Ovary (tissue), 9 donors: Measurements from ENCODE around the gene SKP2. TPM values are rescaled to one million over a fixed set of nuclear protein-coding genes. Genes with fewer than 3 reads are reported as not detected.

Experiments used
- DNase-seq, 5 donors: peaks; one replicate each; pipeline ENCODE4 v3.0.0-alpha.2; 2019 to 2020
- H3K27ac ChIP-seq, 2 donors: fragments of 200-600 bp; one replicate each; pipeline versions ENCODE4 v1.5.1 to v1.8.0; 2019 to 2022
- H3K27me3 ChIP-seq: fragments of 200-600 bp; one replicate; pipeline ENCODE4 v1.8.0; 2022
- H3K36me3 ChIP-seq: fragments of 200-600 bp; sonication (generic); one replicate; pipeline ENCODE4 v1.5.1; 2019
- H3K4me1 ChIP-seq: one replicate; pipeline ENCODE4 v1.8.1; 2013; ENCODE audit warnings: mild to moderate bottlenecking, moderate library complexity; ENCODE audit not compliant: insufficient read depth
- H3K4me3 ChIP-seq: fragments of 200-600 bp; sonication (generic); one replicate; pipeline ENCODE4 v1.5.1; 2017
- H3K9me3 ChIP-seq, 2 donors: fragments of 200-600 bp in 1 of 2; sonication (generic) in 1 of 2; one replicate each; pipeline versions ENCODE4 v1.5.1 to v1.8.1; 2013 to 2019; ENCODE audit warnings: mild to moderate bottlenecking in 1 of 2, moderate library complexity in 1 of 2
- CTCF ChIP-seq, 3 donors: fragments of 450-650 bp in 2 of 3; fragments of 200-600 bp in 1 of 3; IDR thresholded peaks; one replicate each; pipeline versions ENCODE4 v1.5.1 to v1.8.0; 2016 to 2022; ENCODE audit warnings: antibody characterized with exemption in 3 of 3, mild to moderate bottlenecking in 1 of 3
- EP300 ChIP-seq: sonication (generic); formaldehyde crosslinking; IDR thresholded peaks from one replicate; pipeline ENCODE4 v1.6.1; 2017; ENCODE audit warnings: antibody characterized with exemption
- POLR2A ChIP-seq: fragments of 450-650 bp; IDR thresholded peaks from one replicate; pipeline ENCODE4 v1.6.1; 2017; ENCODE audit warnings: antibody characterized with exemption, mild to moderate bottlenecking, moderate library complexity
- WGBS, 3 donors: extraction: QIAGEN DNeasy Blood & Tissue Kit in 1 of 3; methylation state at CpG; one replicate each; pipeline versions ENCODE4 v1.1.5 to v1.1.7; 2013 to 2017; 5-methylcytosine and 5-hydroxymethylcytosine counted together
- intact Hi-C, 4 donors: fragments of 100-400 bp; cut with DNase I; formaldehyde crosslinking; loops; one replicate each; pipeline versions ENCODE4 v1.11.0 to v1.15.1; 2022 to 2023
- polyA plus RNA-seq, 2 donors: library from polyadenylated mRNA; stranded (reverse); fragments of 200-250 nt in 1 of 2; fragments of 350-450 nt in 1 of 2; fragmentation: Illumina TruSeq in 1 of 2; extraction: RNeasy Lipid Tissue Mini Kit (QIAGEN cat#74804) in 1 of 2; gene quantifications; one replicate each; pipeline ENCODE4 v1.2.3, GENCODE V29; 2013 to 2014
- total RNA-seq, 7 donors: library from RNA; depleted of rRNA in 2 of 7; stranded (reverse); fragments of >200 nt in 2 of 7; fragmentation: NEBNext Ultra II Directional in 3 of 7; extraction: Animal tissue kit (Norgen Biotek cat#: 25700) in 3 of 7; gene quantifications; one replicate each; pipeline versions ENCODE4 v1.1.0 to v1.2.4, GENCODE V29; 2016 to 2023
- donor health status: DM: no; HTN: no; CAD: no; lungs with moderate emphysema.
- donor health status: DM: no; HTN: no; CAD: no.
- donor health status: Bipolar disorder and iron deficiency.
- donor health status: DM: yes; HTN: yes; CAD: no.
- donor health status: DM: no; HTN: no; CAD: no.
- donor health status: DM: yes; HTN: yes; CAD: no.

The SKP2 gene
- total and polyA plus RNA-seq, 9 donors = 4.5 to 15.4 (median 10.0) TPM

GRCh38 chr5:36222620-36223019 lies 70.7 kb downstream of the SKP2 start:
- intact Hi-C loops = no loop called here
- no peak overlapping the region for H3K27ac ChIP-seq
- WGBS, 3 donors = 92 to 98% (median 95%) methylated on average over 1 of the region's 1 CpG

GRCh38 chr5:36227046-36227445 lies 75.1 kb downstream of the SKP2 start:
- TF ChIP-seq CTCF (IDR thresholded peaks at IDR 0.05) (no peak), EP300 (no peak), POLR2A (no peak)
- no peaks in the 10 kb centered on the region for H3K36me3 ChIP-seq
- H3K9me3 ChIP-seq = no peaks in the 10 kb centered on the region
- peaks cover 5% of the 10 kb centered on the region for H3K4me1 ChIP-seq
- no peak overlapping the region for H3K27ac ChIP-seq
- H3K4me3 ChIP-seq = no peak overlapping the region
- intact Hi-C loops = no loop called here
- DNase-seq = no peak
- no peaks in the 10 kb centered on the region for H3K27me3 ChIP-seq

More at GRCh38 chr5:36222620-36223019, 70.7 kb downstream of the SKP2 start:
- Histone ChIP-seq H3K4me3 (no peak overlapping the region), H3K4me1 (no peaks in the 10 kb centered on the region), H3K36me3 (no peaks in the 10 kb centered on the region), H3K27me3 (no peaks in the 10 kb centered on the region), H3K9me3 (no peaks in the 10 kb centered on the region)
- TF ChIP-seq EP300 = no peak
- no peak for TF ChIP-seq CTCF (IDR thresholded peaks at IDR 0.05)
- TF ChIP-seq POLR2A = no peak
- DNase-seq = no peak

GRCh38 chr5:36228505-36228904 lies 76.6 kb downstream of the SKP2 start:
- intact Hi-C loops = no loop called here
- H3K27me3 ChIP-seq = no peaks in the 10 kb centered on the region
- DNase-seq = no peak
- H3K36me3 ChIP-seq = no peaks in the 10 kb centered on the region
- peaks cover 5% of the 10 kb centered on the region for H3K4me1 ChIP-seq
- H3K27ac ChIP-seq = no peak overlapping the region
- 97 to 99% (median 98%) methylated on average over 7 of the region's 7 CpGs for WGBS, 3 donors
- TF ChIP-seq EP300 = no peak
- no peak for TF ChIP-seq POLR2A
- no peak for TF ChIP-seq CTCF (IDR thresholded peaks at IDR 0.05)
- no peaks in the 10 kb centered on the region for H3K9me3 ChIP-seq
- no peak overlapping the region for H3K4me3 ChIP-seq

- no peaks in the 10 kb centered on the region for H3K36me3 ChIP-seq
- TF ChIP-seq EP300 = no peak
- no peak for TF ChIP-seq POLR2A
- H3K9me3 ChIP-seq = no peaks in the 10 kb centered on the region
- H3K4me1 ChIP-seq = peaks cover 5% of the 10 kb centered on the region
- 75 to 85% (median 81%) methylated on average over 1 of the region's 1 CpG for WGBS, 3 donors
- no peak overlapping the region for H3K27ac ChIP-seq
- no peak overlapping the region for H3K4me3 ChIP-seq
- intact Hi-C loops = no loop called here
- no peak for DNase-seq
- H3K27me3 ChIP-seq = no peaks in the 10 kb centered on the region
Measured at GRCh38 chr5:36230151-36230790, 78.4 kb downstream of the SKP2 start.

GRCh38 chr5:36232533-36232932 lies 80.6 kb downstream of the SKP2 start:
- H3K4me3 ChIP-seq = no peak overlapping the region

More at GRCh38 chr5:36232533-36232932, 80.6 kb downstream of the SKP2 start:
- DNase-seq = no peak
- H3K27me3 ChIP-seq = no peaks in the 10 kb centered on the region
- intact Hi-C loops = no loop called here
- peaks cover 5% of the 10 kb centered on the region for H3K4me1 ChIP-seq
- H3K27ac ChIP-seq = no peak overlapping the region
- no peaks in the 10 kb centered on the region for H3K36me3 ChIP-seq
- no peaks in the 10 kb centered on the region for H3K9me3 ChIP-seq
- TF ChIP-seq CTCF (IDR thresholded peaks at IDR 0.05) (no peak), EP300 (no peak), POLR2A (no peak)
- 85 to 90% (median 87%) methylated on average over 3 of the region's 3 CpGs for WGBS, 3 donors
